IMR-90 (cell line): ENCODE results near the gene ENHO. TPM values are rescaled to one million over a fixed set of nuclear protein-coding genes. Genes with fewer than 3 reads are reported as not detected.

Experiments
- ATAC-seq: fragments of 200-7000 bp; cut with Tn5 transposase; 2 replicates; pipeline ENCODE4 v1.9.1; 2020; ENCODE audit warnings: low read depth, mild to moderate bottlenecking, moderate library complexity
- BruUV-seq: library from RNA; stranded (reverse); fragments of 400-500 nt; replicated peaks from 2 replicates; lab custom pipeline; 2021; lab: Mats Ljungman, UMichigan
- CTCF ChIA-PET: fragments of 300-600 bp; formaldehyde crosslinking; extraction: SDS; loops from one replicate; lab custom pipeline; 2021; ENCODE audit warnings: antibody characterized with exemption; lab: Yijun Ruan, JAX
- POLR2A ChIA-PET: fragments of 300-600 bp; sonication (Branson Sonifier 250); formaldehyde crosslinking; loops from one replicate; lab custom pipeline; 2022; ENCODE audit warnings: antibody characterized with exemption; ENCODE audit not compliant: unreplicated experiment; lab: Charles Lee
- DNase-seq: peaks from one replicate; pipeline ENCODE4 v3.0.0; 2013
- H2AFZ ChIP-seq: replicated peaks from 2 replicates; pipeline ENCODE3; 2013; ENCODE audit warnings: low read length, mild to moderate bottlenecking; ENCODE audit not compliant: poor library complexity
- H2AK5ac ChIP-seq: 2 replicates; pipeline ENCODE4 v1.6.1; 2013; ENCODE audit warnings: low read depth, low read length, inconsistent platforms
- H2AK9ac ChIP-seq: replicated peaks from 2 replicates; pipeline ENCODE3; 2013; ENCODE audit warnings: mild to moderate bottlenecking, low read depth, low read length, moderate library complexity; ENCODE audit not compliant: poor library complexity
- H2BK120ac ChIP-seq: 2 replicates; pipeline ENCODE4 v1.6.1; 2013; ENCODE audit warnings: low read depth, low read length, inconsistent platforms
- H2BK15ac ChIP-seq: 3 replicates; pipeline ENCODE4 v1.6.1; 2013; ENCODE audit warnings: low read depth, low read length, inconsistent platforms
- H2BK20ac ChIP-seq: 2 replicates; pipeline ENCODE4 v1.6.1; 2013; ENCODE audit warnings: low read depth, mild to moderate bottlenecking, inconsistent platforms, low read length, moderate library complexity
- H2BK5ac ChIP-seq: 2 replicates; pipeline ENCODE4 v1.6.1; 2013; ENCODE audit warnings: mild to moderate bottlenecking, low read depth, low read length, inconsistent platforms; ENCODE audit not compliant: poor library complexity, severe bottlenecking
- H3K14ac ChIP-seq: replicated peaks from 2 replicates; pipeline ENCODE4 v1.6.1; 2013; ENCODE audit warnings: low read depth, low read length, inconsistent platforms
- H3K18ac ChIP-seq: 2 replicates; pipeline ENCODE4 v1.6.1; 2013; ENCODE audit warnings: low read depth, low read length, control low read depth
- H3K23ac ChIP-seq: 2 replicates; pipeline ENCODE4 v1.6.1; 2013; ENCODE audit warnings: low read depth, low read length, inconsistent platforms
- H3K27ac ChIP-seq: 2 replicates; pipeline ENCODE4 v1.5.1; 2013; ENCODE audit warnings: mild to moderate bottlenecking, control low read depth, low read length; ENCODE audit not compliant: insufficient read depth
- H3K27me3 ChIP-seq: 2 replicates; pipeline ENCODE4 v1.6.1; 2013; ENCODE audit warnings: low read length; ENCODE audit not compliant: control insufficient read depth, insufficient read depth
- H3K36me3 ChIP-seq: 2 replicates; pipeline ENCODE4 v1.6.1; 2013; ENCODE audit warnings: low read length, mixed read lengths; ENCODE audit not compliant: control insufficient read depth, insufficient read depth
- H3K4ac ChIP-seq: 2 replicates; pipeline ENCODE4 v1.6.1; 2013; ENCODE audit warnings: low read depth, low read length, inconsistent platforms
- H3K4me1 ChIP-seq: 2 replicates; pipeline ENCODE4 v1.6.1; 2013; ENCODE audit warnings: low read length, mixed read lengths; ENCODE audit not compliant: control insufficient read depth, insufficient read depth
- H3K4me2 ChIP-seq: 2 replicates; pipeline ENCODE4 v1.6.1; 2013; ENCODE audit warnings: low read depth, mild to moderate bottlenecking, control low read depth, low read length, moderate library complexity
- H3K4me3 ChIP-seq: 2 replicates; pipeline ENCODE4 v1.5.1; 2013; ENCODE audit warnings: low read depth, mild to moderate bottlenecking, control low read depth, low read length, moderate library complexity; ENCODE audit not compliant: insufficient read depth
- H3K56ac ChIP-seq: 2 replicates; pipeline ENCODE4 v1.6.1; 2013; ENCODE audit warnings: low read length, inconsistent platforms; ENCODE audit not compliant: insufficient read depth; ENCODE audit errors: extremely low read depth
- H3K79me1 ChIP-seq, 2 experiments: 2 replicates each; pipeline ENCODE4 v1.6.1; 2013; ENCODE audit warnings: low read length in 2 of 2, inconsistent platforms in 1 of 2, low read depth in 1 of 2
- H3K9ac ChIP-seq: 2 replicates; pipeline ENCODE4 v1.6.1; 2013; ENCODE audit warnings: low read depth, low read length, control low read depth
- H3K9me1 ChIP-seq: 2 replicates; pipeline ENCODE4 v1.6.1; 2013; ENCODE audit warnings: low read length, inconsistent platforms; ENCODE audit not compliant: insufficient read depth
- H3K9me3 ChIP-seq: 2 replicates; pipeline ENCODE4 v1.6.1; 2013; ENCODE audit warnings: low read length; ENCODE audit not compliant: control insufficient read depth, insufficient read depth
- H4K20me1 ChIP-seq: 2 replicates; pipeline ENCODE4 v1.6.1; 2013; ENCODE audit warnings: low read length, inconsistent platforms; ENCODE audit not compliant: insufficient read depth
- H4K5ac ChIP-seq: 2 replicates; pipeline ENCODE4 v1.6.1; 2013; ENCODE audit warnings: mild to moderate bottlenecking, low read depth, low read length, control low read depth
- H4K8ac ChIP-seq, 2 experiments: 2 replicates each; pipeline ENCODE4 v1.6.1; 2013; ENCODE audit warnings: low read depth in 2 of 2, low read length in 2 of 2, control low read depth in 1 of 2, inconsistent platforms in 1 of 2
- H4K91ac ChIP-seq: 2 replicates; pipeline ENCODE4 v1.6.1; 2013; ENCODE audit warnings: low read depth, low read length, inconsistent platforms; ENCODE audit not compliant: insufficient read depth
- BHLHE40 ChIP-seq: fragments of 150-350 bp; IDR thresholded peaks from 2 replicates; pipeline ENCODE4 v1.6.1; 2016; ENCODE audit warnings: mild to moderate bottlenecking, low read depth, low read length
- CEBPB ChIP-seq: IDR thresholded peaks from 2 replicates; pipeline ENCODE4 v1.6.1; 2012; ENCODE audit warnings: low read depth, low read length, improper control_type of control experiment
- CHD1 ChIP-seq: IDR thresholded peaks from 2 replicates; pipeline ENCODE4 v1.6.1; 2012; ENCODE audit warnings: low read depth, low read length, improper control_type of control experiment
- FOS ChIP-seq: fragments of 150-350 bp; IDR thresholded peaks from 2 replicates; pipeline ENCODE4 v1.6.1; 2016; ENCODE audit warnings: low read depth, low read length
- MAFK ChIP-seq: IDR thresholded peaks from 2 replicates; pipeline ENCODE4 v1.6.1; 2012; ENCODE audit warnings: low read depth, low read length, improper control_type of control experiment
- MAZ ChIP-seq: IDR thresholded peaks from 2 replicates; pipeline ENCODE4 v1.6.1; 2012; ENCODE audit warnings: low read depth, mild to moderate bottlenecking, low read length, improper control_type of control experiment, moderate library complexity, borderline replicate concordance
- MXI1 ChIP-seq: IDR thresholded peaks from 2 replicates; pipeline ENCODE4 v1.6.1; 2012; ENCODE audit warnings: low read depth, mild to moderate bottlenecking, low read length, moderate library complexity, borderline replicate concordance
- NFE2L2 ChIP-seq: fragments of 150-350 bp; IDR thresholded peaks from 2 replicates; pipeline ENCODE4 v1.6.1; 2016; ENCODE audit warnings: low read depth, mild to moderate bottlenecking, low read length
- POLR2A ChIP-seq: IDR thresholded peaks from 2 replicates; pipeline ENCODE4 v1.6.1; 2012; ENCODE audit warnings: mild to moderate bottlenecking, low read depth, low read length
- RAD21 ChIP-seq: IDR thresholded peaks from 2 replicates; pipeline ENCODE4 v1.6.1; 2012; ENCODE audit warnings: low read length, improper control_type of control experiment
- RCOR1 ChIP-seq: IDR thresholded peaks from 2 replicates; pipeline ENCODE4 v1.6.1; 2012; ENCODE audit warnings: mild to moderate bottlenecking, low read length, improper control_type of control experiment; ENCODE audit not compliant: insufficient replicate concordance
- RFX5 ChIP-seq: IDR thresholded peaks from 2 replicates; pipeline ENCODE4 v1.8.0; 2012; ENCODE audit warnings: low read depth, mild to moderate bottlenecking, low read length, moderate library complexity
- SMC3 ChIP-seq: fragments of 150-350 bp; IDR thresholded peaks from 2 replicates; pipeline ENCODE4 v1.6.1; 2016; ENCODE audit warnings: low read depth, mild to moderate bottlenecking, antibody characterized with exemption, low read length, moderate library complexity
- USF2 ChIP-seq: fragments of 150-350 bp; IDR thresholded peaks from 2 replicates; pipeline ENCODE4 v1.6.1; 2017; ENCODE audit warnings: mild to moderate bottlenecking, antibody characterized with exemption, low read length, low read depth
- dilution Hi-C: fragments of 300-500 bp; cut with HindIII; formaldehyde crosslinking; loops from one replicate; pipeline ENCODE4 v1.14.3; 2018; ENCODE audit warnings: low sequenced_read_pairs; ENCODE audit not compliant: unreplicated experiment
- in situ Hi-C: fragments of 300-500 bp; cut with MboI; formaldehyde crosslinking; loops from 3 replicates; pipeline ENCODE4 v1.14.3; 2019; ENCODE audit warnings: low sequenced_read_pairs, inconsistent platforms, mixed read lengths
- intact Hi-C: fragments of 100-400 bp; cut with micrococcal nuclease; formaldehyde crosslinking; loops from 2 replicates; pipeline ENCODE4 v1.10.0; 2022
- polyA plus RNA-seq, 3 experiments: library from polyadenylated mRNA; depleted of rRNA; stranded (reverse); fragments of >200 nt; gene quantifications; 2 replicates each; pipeline ENCODE4 v1.2.3, GENCODE V29; 2012; ENCODE audit warnings: low replicate concordance in 1 of 3
- total RNA-seq: library from RNA; depleted of rRNA; stranded (reverse); fragments of >200 nt; gene quantifications from 2 replicates; pipeline ENCODE4 v1.2.3, GENCODE V29; 2012
- TF ChIP-seq, protein P1 (sequence below): conservative IDR thresholded peaks from 2 replicates; pipeline ENCODE4 v1.5.1; 2012; ENCODE audit warnings: mild to moderate bottlenecking, low read depth, low read length, improper control_type of control experiment
- TF ChIP-seq, protein P2 (sequence below): fragments of 150-350 bp; IDR thresholded peaks from 2 replicates; pipeline ENCODE4 v1.6.1; 2016; ENCODE audit warnings: low read depth, mild to moderate bottlenecking, low read length, moderate library complexity, borderline replicate concordance

The ENHO gene
- total and polyA plus RNA-seq, 2 of the 4 experiments (the other 2 are of a cell fraction) = not detected

- H3K27ac ChIP-seq = no peak overlapping the region
- H4K20me1 ChIP-seq = no peaks in the 10 kb centered on the region
- intact Hi-C loops = no loop called here
- DNase-seq (no peak), ATAC-seq (no peak)
- dilution Hi-C loops = no loop called here
- H3K4ac ChIP-seq = no peak overlapping the region
- no peak overlapping the region for H2BK5ac ChIP-seq
- H2AK9ac ChIP-seq = no peak overlapping the region
- H4K5ac ChIP-seq = no peak overlapping the region
- H4K91ac ChIP-seq = no peak overlapping the region
- TF ChIP-seq RFX5 (no peak), BHLHE40 (no peak), SMC3 (no peak), MAFK (no peak), RAD21 (no peak), CHD1 (no peak), CEBPB (no peak), MAZ (no peak), NFE2L2 (no peak), FOS (no peak), POLR2A (no peak), RCOR1 (no peak), MXI1 (no peak), USF2 (no peak)
- TF ChIP-seq, protein P1, sequence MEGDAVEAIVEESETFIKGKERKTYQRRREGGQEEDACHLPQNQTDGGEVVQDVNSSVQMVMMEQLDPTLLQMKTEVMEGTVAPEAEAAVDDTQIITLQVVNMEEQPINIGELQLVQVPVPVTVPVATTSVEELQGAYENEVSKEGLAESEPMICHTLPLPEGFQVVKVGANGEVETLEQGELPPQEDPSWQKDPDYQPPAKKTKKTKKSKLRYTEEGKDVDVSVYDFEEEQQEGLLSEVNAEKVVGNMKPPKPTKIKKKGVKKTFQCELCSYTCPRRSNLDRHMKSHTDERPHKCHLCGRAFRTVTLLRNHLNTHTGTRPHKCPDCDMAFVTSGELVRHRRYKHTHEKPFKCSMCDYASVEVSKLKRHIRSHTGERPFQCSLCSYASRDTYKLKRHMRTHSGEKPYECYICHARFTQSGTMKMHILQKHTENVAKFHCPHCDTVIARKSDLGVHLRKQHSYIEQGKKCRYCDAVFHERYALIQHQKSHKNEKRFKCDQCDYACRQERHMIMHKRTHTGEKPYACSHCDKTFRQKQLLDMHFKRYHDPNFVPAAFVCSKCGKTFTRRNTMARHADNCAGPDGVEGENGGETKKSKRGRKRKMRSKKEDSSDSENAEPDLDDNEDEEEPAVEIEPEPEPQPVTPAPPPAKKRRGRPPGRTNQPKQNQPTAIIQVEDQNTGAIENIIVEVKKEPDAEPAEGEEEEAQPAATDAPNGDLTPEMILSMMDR = no peak
- TF ChIP-seq, protein P2, sequence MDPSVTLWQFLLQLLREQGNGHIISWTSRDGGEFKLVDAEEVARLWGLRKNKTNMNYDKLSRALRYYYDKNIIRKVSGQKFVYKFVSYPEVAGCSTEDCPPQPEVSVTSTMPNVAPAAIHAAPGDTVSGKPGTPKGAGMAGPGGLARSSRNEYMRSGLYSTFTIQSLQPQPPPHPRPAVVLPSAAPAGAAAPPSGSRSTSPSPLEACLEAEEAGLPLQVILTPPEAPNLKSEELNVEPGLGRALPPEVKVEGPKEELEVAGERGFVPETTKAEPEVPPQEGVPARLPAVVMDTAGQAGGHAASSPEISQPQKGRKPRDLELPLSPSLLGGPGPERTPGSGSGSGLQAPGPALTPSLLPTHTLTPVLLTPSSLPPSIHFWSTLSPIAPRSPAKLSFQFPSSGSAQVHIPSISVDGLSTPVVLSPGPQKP = no peak
- H3K56ac ChIP-seq = no peak overlapping the region
- ChIA-PET POLR2A (no interaction called here), CTCF (no interaction called here)
- no peak overlapping the region for H2BK15ac ChIP-seq
- in situ Hi-C loops = no loop called here
- no peak overlapping the region for H2BK20ac ChIP-seq
- H3K4me1 ChIP-seq = no peaks in the 10 kb centered on the region
- H3K18ac ChIP-seq = no peak overlapping the region
- H3K9me1 ChIP-seq = 0 out of 2 replicates have a peak, but pooled peaks cover 3% of the 10 kb centered on the region
- no peak overlapping the region for H2AK5ac ChIP-seq
- H2AFZ ChIP-seq = no peak overlapping the region
- BruUV-seq = no TSS peak
- H3K36me3 ChIP-seq = no peaks in the 10 kb centered on the region
- no peak overlapping the region for H3K4me3 ChIP-seq
- no peak overlapping the region for H2BK120ac ChIP-seq
- no peak overlapping the region for H3K4me2 ChIP-seq
- H3K9ac ChIP-seq = no peak overlapping the region
- no peak overlapping the region for H3K14ac ChIP-seq
- H3K79me1 ChIP-seq = no peaks in the 10 kb centered on the region
- no peak overlapping the region for H3K23ac ChIP-seq
- no peaks in the 10 kb centered on the region for H3K9me3 ChIP-seq
- H4K8ac ChIP-seq = no peak overlapping the region
- H3K27me3 ChIP-seq = peaks cover 89% of the 10 kb centered on the region
These were observed 49.3 kb upstream of the ENHO start for GRCh38 chr9:34572092-34572491.
